Measurements from ENCODE around the gene HPCAL4. TPM values are rescaled to one million over a fixed set of nuclear protein-coding genes. Genes with fewer than 3 reads are reported as not detected.
A peak's percentile ranks its signal among the peaks of the same experiment; 100 is the strongest.

Gene HPCAL4
- total RNA-seq, 1 donor from 2014 or later, result 0.13 TPM

DNA sequence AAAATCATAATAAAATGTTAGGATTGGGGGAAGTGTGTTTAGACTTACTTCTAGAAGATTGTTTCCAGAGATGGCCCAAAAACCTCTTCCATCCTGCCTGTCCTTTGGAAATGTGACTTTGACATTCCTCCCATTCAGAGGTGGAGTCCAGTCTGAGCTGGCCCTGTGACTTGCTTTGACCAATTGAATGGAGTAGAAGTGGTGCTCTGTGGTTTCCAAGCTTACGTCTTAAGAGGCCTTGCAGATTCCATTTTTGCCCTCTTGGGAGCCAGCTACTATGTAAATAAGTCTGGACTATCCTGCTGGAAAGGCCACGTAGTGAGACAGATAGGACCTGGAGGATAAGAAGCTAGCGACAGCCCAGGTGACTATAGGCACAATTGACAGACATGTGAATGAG, 18.0 kb downstream of the HPCAL4 start:
- Histone ChIP-seq H3F3A (ENCODE audit: low read depth) (no peaks in the 10 kb centered on the region), H3K4me2 (no peak overlapping the region), H2AFZ (replicated peaks) (no peak overlapping the region), H3K4me3 (no peak overlapping the region), H3K27ac (no peak overlapping the region), H3K36me3 (no peaks in the 10 kb centered on the region), H3K4me1 (peaks cover 7% of the 10 kb centered on the region), H4K20me1 (ENCODE audit: low read depth) (peaks cover 8% of the 10 kb centered on the region), H3K79me2 (ENCODE audit: low read depth) (no peaks in the 10 kb centered on the region), H3K9me3 (ENCODE audit: low read depth) (no peaks in the 10 kb centered on the region), H3K27me3 (peaks cover 100% of the 10 kb centered on the region), H3K9ac (no peak overlapping the region)
- Mint-ChIP-seq H3K27ac (no peak overlapping the region), H3K4me3 (peak overlapping the region; percentile 72), H3K9me3 (no peaks in the 10 kb centered on the region), H3K27me3 (ENCODE audit: insufficient read depth, low read depth) (peaks cover 30% of the 10 kb centered on the region), H3K36me3 (no peaks in the 10 kb centered on the region), H3K4me1 (peaks cover 15% of the 10 kb centered on the region)
- TF ChIP-seq EZH2phosphoT487 (IDR thresholded peaks at IDR 0.05), result no peak
- TF ChIP-seq EZH2 (IDR thresholded peaks at IDR 0.05), result no peak
- TF ChIP-seq, protein P1, sequence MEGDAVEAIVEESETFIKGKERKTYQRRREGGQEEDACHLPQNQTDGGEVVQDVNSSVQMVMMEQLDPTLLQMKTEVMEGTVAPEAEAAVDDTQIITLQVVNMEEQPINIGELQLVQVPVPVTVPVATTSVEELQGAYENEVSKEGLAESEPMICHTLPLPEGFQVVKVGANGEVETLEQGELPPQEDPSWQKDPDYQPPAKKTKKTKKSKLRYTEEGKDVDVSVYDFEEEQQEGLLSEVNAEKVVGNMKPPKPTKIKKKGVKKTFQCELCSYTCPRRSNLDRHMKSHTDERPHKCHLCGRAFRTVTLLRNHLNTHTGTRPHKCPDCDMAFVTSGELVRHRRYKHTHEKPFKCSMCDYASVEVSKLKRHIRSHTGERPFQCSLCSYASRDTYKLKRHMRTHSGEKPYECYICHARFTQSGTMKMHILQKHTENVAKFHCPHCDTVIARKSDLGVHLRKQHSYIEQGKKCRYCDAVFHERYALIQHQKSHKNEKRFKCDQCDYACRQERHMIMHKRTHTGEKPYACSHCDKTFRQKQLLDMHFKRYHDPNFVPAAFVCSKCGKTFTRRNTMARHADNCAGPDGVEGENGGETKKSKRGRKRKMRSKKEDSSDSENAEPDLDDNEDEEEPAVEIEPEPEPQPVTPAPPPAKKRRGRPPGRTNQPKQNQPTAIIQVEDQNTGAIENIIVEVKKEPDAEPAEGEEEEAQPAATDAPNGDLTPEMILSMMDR (IDR thresholded peaks at IDR 0.05), result no peak
- no peak for DNase-seq (ENCODE audit: low spot score)

DNA sequence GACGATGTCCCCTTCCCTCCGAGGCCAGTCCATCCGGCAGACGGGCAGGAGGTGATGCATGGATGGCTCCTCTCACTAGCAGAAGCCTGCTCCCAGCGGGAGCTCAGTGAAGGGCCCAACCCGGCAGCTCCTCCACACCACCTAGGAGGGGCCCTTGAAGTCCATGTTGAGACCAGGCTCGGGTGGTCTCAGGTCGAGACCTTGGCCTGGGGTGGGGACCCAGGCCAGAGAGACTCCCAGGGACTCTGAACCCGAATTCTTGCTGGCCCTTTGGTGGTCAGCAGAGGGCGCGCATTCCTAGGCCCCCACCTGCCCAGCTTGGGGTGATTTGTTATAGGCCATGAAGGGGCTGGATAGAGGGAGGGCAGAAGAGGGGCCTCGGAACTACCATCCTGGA, 18.7 kb downstream of the HPCAL4 start:
- Histone ChIP-seq H3K79me2 (ENCODE audit: low read depth) (no peaks in the 10 kb centered on the region), H3K4me2 (peak overlapping the region; percentile 89), H3K36me3 (no peaks in the 10 kb centered on the region), H3K4me1 (peaks cover 7% of the 10 kb centered on the region), H3K4me3 (peak overlapping the region; percentile 55), H3K27me3 (peaks cover 100% of the 10 kb centered on the region), H3K27ac (no peak overlapping the region), H4K20me1 (ENCODE audit: low read depth) (peaks cover 8% of the 10 kb centered on the region), H3K9me3 (ENCODE audit: low read depth) (no peaks in the 10 kb centered on the region), H3F3A (ENCODE audit: low read depth) (no peaks in the 10 kb centered on the region), H2AFZ (replicated peaks) (no peak overlapping the region), H3K9ac (no peak overlapping the region)
- H3K9me3 Mint-ChIP-seq, result no peaks in the 10 kb centered on the region
- no peak for TF ChIP-seq EZH2 (IDR thresholded peaks at IDR 0.05)
- TF ChIP-seq, protein P1 (IDR thresholded peaks at IDR 0.05), result peak; percentile 79
- peaks cover 11% of the 10 kb centered on the region for H3K4me1 Mint-ChIP-seq
- no peak overlapping the region for H3K27ac Mint-ChIP-seq
- DNase-seq (ENCODE audit: low spot score), result peak; percentile 63
- peak overlapping the region; percentile 86 for H3K4me3 Mint-ChIP-seq
- H3K27me3 Mint-ChIP-seq (ENCODE audit: insufficient read depth, low read depth), result peaks cover 32% of the 10 kb centered on the region
- H3K36me3 Mint-ChIP-seq, result no peaks in the 10 kb centered on the region

DNA sequence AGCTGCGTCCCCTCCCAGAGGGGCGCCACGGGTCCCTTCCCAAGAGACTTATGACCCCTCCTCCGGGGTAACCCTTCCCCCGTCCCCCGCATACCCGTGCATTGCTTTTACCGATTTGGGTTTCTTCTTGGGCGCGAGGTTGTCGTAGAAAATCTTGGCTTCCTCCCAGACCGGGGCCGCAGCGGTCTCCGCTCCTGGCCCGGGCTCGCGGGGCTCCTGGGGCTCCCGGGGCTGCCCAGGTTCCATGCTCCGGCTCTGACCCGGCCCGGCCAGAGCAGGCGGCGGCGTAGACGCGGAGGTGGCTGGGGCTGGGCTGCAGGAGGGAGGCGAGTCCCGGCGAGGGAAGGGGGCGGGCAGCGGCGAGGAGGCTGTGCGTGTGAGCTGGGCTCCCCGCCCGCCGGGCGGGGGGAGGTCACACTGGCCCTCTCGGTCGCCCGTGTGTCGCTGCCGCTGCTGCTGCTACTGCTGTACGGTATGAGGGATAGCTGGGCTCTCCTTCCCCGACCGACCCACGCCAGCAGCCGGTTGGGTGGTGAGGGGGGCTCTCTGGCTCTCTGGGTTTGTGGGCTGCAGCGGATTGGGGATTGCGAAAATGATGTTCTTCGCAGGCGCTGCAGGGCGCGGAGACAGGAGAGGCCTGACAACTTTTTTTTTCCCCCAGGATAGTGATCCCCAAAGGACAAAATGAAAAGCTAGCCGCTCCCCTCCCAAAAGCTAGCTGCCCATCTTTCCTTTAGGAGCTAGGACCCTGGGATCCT, 19.3 kb downstream of the HPCAL4 start, which contains the start of gene NT5C1A:
Gene NT5C1A, minus strand, starts transcription at position 315 of the 758 bp plus-strand sequence. Its CDS starts 69 bp downstream, at position 246.
- TF ChIP-seq EZH2 (IDR thresholded peaks at IDR 0.05) (peak; percentile 91), EZH2phosphoT487 (IDR thresholded peaks at IDR 0.05) (peak; percentile 77)
- TF ChIP-seq, protein P1 (IDR thresholded peaks at IDR 0.05), result no peak
- no peaks in the 10 kb centered on the region for H3K36me3 ChIP-seq
- H3F3A ChIP-seq (ENCODE audit: low read depth), result no peaks in the 10 kb centered on the region
- no peak within 1 kb of the TSS for H3K9ac ChIP-seq
- H3K4me1 ChIP-seq, result peaks cover 7% of the 10 kb centered on the region
- H3K4me2 ChIP-seq, result peak within 1 kb of the TSS; percentile 89
- H3K4me3 ChIP-seq, result peak within 1 kb of the TSS; percentile 55
- Mint-ChIP-seq H3K27ac (no peak within 1 kb of the TSS), H3K36me3 (no peaks in the 10 kb centered on the region), H3K4me1 (peaks cover 10% of the 10 kb centered on the region), H3K4me3 (peak within 1 kb of the TSS; percentile 86), H3K9me3 (no peaks in the 10 kb centered on the region), H3K27me3 (ENCODE audit: insufficient read depth, low read depth) (peaks cover 32% of the 10 kb centered on the region)
- peaks cover 100% of the 10 kb centered on the region for H3K27me3 ChIP-seq
- H4K20me1 ChIP-seq (ENCODE audit: low read depth), result peaks cover 8% of the 10 kb centered on the region
- H3K9me3 ChIP-seq (ENCODE audit: low read depth), result no peaks in the 10 kb centered on the region
- no peak within 1 kb of the TSS for H3K27ac ChIP-seq
- H3K79me2 ChIP-seq (ENCODE audit: low read depth), result no peaks in the 10 kb centered on the region
- peak; percentile 71 for DNase-seq (ENCODE audit: low spot score)
- peak within 1 kb of the TSS; percentile 61 for H2AFZ ChIP-seq (replicated peaks)

All from neural progenitor cell (in vitro differentiated cells).